ENCODE data around the gene PPOX.

Gene PPOX

GRCh38 chr1:161216945-161217712, 50.9 kb downstream of the PPOX start:
- H3K4me3 ChIP-seq (ENCODE audit: low read depth, low read length): no peak overlapping the region
- no peak overlapping the region for H3K9ac ChIP-seq (ENCODE audit: low read depth, low read length)
- peak overlapping the region; percentile 25 for H3K27ac ChIP-seq (ENCODE audit: low read depth, low read length)
- peaks cover 32% of the 10 kb centered on the region for H3K36me3 ChIP-seq (ENCODE audit: control insufficient read depth, insufficient read depth, low read length)
- H3K27me3 ChIP-seq (ENCODE audit: control insufficient read depth, insufficient read depth, low read length): no peaks in the 10 kb centered on the region
- no peaks in the 10 kb centered on the region for H3K9me3 ChIP-seq (ENCODE audit: control insufficient read depth, insufficient read depth, low read length)
- H3K4me1 ChIP-seq (ENCODE audit: control insufficient read depth, insufficient read depth, low read length): peaks cover 6% of the 10 kb centered on the region; the same call in 1 of the 2 replicates

- Histone ChIP-seq H3K9ac (ENCODE audit: low read depth, low read length) (no peak overlapping the region), H3K4me3 (ENCODE audit: low read depth, low read length) (no peak overlapping the region), H3K36me3 (ENCODE audit: control insufficient read depth, insufficient read depth, low read length) (peaks cover 25% of the 10 kb centered on the region), H3K9me3 (ENCODE audit: control insufficient read depth, insufficient read depth, low read length) (no peaks in the 10 kb centered on the region), H3K4me1 (ENCODE audit: control insufficient read depth, insufficient read depth, low read length) (peaks cover 6% of the 10 kb centered on the region; the same call in 1 of the 2 replicates), H3K27ac (ENCODE audit: low read depth, low read length) (no peak overlapping the region), H3K27me3 (ENCODE audit: control insufficient read depth, insufficient read depth, low read length) (no peaks in the 10 kb centered on the region)
These were observed 51.6 kb downstream of the PPOX start for GRCh38 chr1:161217831-161218230.

GRCh38 chr1:161218301-161219077, 52.3 kb downstream of the PPOX start:
- no peak overlapping the region for H3K4me3 ChIP-seq (ENCODE audit: low read depth, low read length)
- peaks cover 19% of the 10 kb centered on the region for H3K36me3 ChIP-seq (ENCODE audit: control insufficient read depth, insufficient read depth, low read length)
- H3K9ac ChIP-seq (ENCODE audit: low read depth, low read length): no peak overlapping the region
- H3K9me3 ChIP-seq (ENCODE audit: control insufficient read depth, insufficient read depth, low read length): no peaks in the 10 kb centered on the region
- peaks cover 6% of the 10 kb centered on the region; the same call in 1 of the 2 replicates for H3K4me1 ChIP-seq (ENCODE audit: control insufficient read depth, insufficient read depth, low read length)
- H3K27me3 ChIP-seq (ENCODE audit: control insufficient read depth, insufficient read depth, low read length): no peaks in the 10 kb centered on the region
- H3K27ac ChIP-seq (ENCODE audit: low read depth, low read length): peak overlapping the region; percentile 5

- Histone ChIP-seq H3K27ac (ENCODE audit: low read depth, low read length) (no peak overlapping the region), H3K9me3 (ENCODE audit: control insufficient read depth, insufficient read depth, low read length) (no peaks in the 10 kb centered on the region), H3K27me3 (ENCODE audit: control insufficient read depth, insufficient read depth, low read length) (no peaks in the 10 kb centered on the region), H3K4me3 (ENCODE audit: low read depth, low read length) (no peak overlapping the region), H3K9ac (ENCODE audit: low read depth, low read length) (no peak overlapping the region), H3K4me1 (ENCODE audit: control insufficient read depth, insufficient read depth, low read length) (peaks cover 6% of the 10 kb centered on the region; the same call in 1 of the 2 replicates), H3K36me3 (ENCODE audit: control insufficient read depth, insufficient read depth, low read length) (peaks cover 11% of the 10 kb centered on the region)
These were observed 53.1 kb downstream of the PPOX start for GRCh38 chr1:161219078-161219892.

- Histone ChIP-seq H3K27ac (ENCODE audit: low read depth, low read length) (no peak overlapping the region), H3K36me3 (ENCODE audit: control insufficient read depth, insufficient read depth, low read length) (peaks cover 6% of the 10 kb centered on the region; the same call in 1 of the 2 replicates), H3K9me3 (ENCODE audit: control insufficient read depth, insufficient read depth, low read length) (no peaks in the 10 kb centered on the region), H3K27me3 (ENCODE audit: control insufficient read depth, insufficient read depth, low read length) (no peaks in the 10 kb centered on the region), H3K4me3 (ENCODE audit: low read depth, low read length) (no peak overlapping the region), H3K9ac (ENCODE audit: low read depth, low read length) (no peak overlapping the region), H3K4me1 (ENCODE audit: control insufficient read depth, insufficient read depth, low read length) (peaks cover 6% of the 10 kb centered on the region; the same call in 1 of the 2 replicates)
These were observed 53.8 kb downstream of the PPOX start for GRCh38 chr1:161220002-161220401.

Measured in HUES48 (cell line).